Stimulated activated CD8-positive, alpha-beta memory T cell treated with anti-CD3 and anti-CD28 coated beads, Interleukin-15, amount 100 ng/mL, for 48 hours (primary cell): ENCODE data around the gene EIPR1.
"Not testable (repeated sequence)": the region's sequence is repeated elsewhere in the genome, so short reads cannot be mapped to it uniquely, and the experiment has no call there.

ENCODE experiments used
- DNase-seq, 2 donors: peaks; one replicate each; pipeline ENCODE4 v3.0.0-alpha.2; 2020; ENCODE audit warnings: low read depth in 2 of 2

The EIPR1 gene

DNA sequence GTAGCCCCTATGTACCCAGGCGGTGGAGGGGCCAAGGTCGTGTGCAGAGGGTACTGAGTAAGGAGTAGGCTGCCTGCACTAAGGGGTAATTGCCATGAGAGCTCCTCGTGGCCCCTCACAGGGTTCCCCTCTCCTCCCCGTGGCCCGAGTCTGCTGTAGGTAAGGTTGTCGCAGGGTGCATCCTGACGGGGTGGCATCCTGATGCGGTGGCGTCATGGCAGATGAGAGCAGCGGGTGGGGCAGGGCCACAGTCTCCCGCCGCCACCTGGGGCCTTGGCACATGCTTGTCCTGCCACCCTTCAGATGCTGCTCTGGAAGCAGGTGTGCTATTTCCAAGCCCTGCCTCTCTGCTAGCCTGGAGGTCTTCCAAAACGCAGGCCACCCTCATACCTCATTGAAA lies 89.7 kb downstream of the EIPR1 start:
- no peak for DNase-seq

DNA sequence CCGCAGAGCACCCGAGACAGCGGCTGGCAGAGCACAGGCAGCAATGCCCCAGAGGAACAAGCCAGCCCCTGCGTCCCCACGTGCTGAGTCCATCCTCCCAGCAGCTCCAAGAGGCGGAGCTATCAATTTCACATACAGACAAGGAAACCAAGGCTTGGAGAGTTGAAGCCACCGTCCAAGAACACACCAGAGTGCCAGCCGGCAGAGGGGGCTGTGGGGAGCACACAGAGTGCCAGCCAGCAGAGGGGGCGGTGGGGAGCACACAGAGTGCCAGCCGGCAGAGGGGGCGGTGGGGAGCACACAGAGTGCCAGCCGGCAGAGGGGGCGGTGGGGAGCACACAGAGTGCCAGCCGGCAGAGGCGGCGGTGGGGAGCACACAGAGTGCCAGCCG lies 91.0 kb downstream of the EIPR1 start:
- DNase-seq: not testable (repeated sequence)

DNA sequence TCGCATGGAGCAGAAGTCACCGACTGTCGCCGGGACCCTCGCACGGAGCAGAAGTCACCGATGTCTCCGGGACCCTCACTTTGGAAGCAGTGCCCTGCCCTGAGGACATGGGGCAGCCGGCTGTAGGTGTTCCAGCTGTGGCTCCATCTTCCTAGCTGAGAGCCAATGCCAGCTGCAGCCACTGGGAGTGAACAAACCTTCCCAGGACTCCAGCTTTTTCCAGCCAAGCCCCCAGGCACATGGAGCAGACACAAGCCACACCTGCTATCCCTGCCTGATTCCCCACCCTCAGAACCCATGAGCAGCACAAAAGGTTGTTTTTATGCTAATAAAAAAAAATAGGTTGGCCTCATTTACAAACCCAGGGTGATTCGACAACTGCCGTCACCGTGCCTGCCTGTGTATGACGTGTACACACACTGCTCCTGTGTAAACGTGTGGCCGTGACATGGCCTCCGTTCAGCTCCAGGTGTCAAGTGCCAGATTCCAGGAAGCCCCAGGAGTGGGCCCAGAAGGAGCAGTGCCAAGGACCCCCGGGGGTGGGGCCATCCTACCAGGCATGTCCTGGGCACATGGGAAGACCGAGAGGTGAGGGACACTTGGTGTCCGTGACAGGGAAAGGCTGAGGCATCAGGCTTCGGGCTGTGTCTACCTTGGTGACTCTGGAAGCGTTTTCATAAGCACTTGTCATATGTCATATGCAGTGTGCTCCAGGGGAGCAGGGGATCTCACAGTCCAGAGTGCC lies 91.5 kb downstream of the EIPR1 start:
- DNase-seq: no peak

DNA sequence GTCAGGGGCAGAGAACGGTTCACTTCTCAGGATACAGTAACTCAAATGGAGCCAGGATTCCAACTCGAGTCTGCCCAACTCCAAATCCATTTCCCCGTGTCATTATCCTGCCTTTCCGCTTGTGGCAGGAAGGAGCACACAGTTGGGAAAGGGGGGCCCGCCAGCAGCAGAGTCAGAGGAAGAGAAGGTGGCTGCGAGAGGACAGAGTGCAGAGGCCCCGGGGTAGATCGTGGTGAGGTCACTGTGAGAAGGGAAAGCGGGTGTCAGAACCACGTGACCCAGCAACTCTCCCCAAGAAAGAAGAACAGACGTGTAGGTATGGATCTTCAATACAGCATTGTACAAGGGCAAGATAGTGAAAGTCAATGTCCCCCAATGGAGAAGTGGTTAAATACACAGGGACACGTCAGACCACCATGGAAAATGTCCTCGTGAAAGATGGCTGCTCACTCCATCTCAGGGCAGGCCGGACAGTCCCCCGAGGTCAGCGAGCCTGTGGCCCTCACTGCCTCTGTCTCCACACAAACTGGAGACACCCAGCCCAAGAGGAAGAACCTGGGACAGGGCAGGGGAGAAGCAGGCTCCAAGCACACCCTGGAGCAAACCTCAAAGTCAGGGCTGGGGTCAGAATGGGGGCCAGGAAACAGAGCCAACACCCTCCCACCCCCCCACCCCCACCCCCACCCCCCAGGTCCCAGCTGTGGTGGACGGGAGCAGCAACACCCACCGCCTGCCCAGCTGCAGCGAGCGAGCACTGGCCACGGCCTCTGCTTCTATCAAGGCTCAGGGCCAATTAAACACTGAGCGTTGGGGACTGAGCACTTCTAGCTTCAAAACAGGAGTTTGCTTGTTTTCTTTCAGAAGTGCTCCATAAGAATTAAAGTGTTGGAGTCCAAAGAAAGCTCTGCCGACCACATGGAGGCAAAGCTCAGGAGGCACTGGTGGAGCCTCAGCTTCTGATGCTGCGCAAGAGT lies 92.7 kb downstream of the EIPR1 start:
- DNase-seq: no peak

DNA sequence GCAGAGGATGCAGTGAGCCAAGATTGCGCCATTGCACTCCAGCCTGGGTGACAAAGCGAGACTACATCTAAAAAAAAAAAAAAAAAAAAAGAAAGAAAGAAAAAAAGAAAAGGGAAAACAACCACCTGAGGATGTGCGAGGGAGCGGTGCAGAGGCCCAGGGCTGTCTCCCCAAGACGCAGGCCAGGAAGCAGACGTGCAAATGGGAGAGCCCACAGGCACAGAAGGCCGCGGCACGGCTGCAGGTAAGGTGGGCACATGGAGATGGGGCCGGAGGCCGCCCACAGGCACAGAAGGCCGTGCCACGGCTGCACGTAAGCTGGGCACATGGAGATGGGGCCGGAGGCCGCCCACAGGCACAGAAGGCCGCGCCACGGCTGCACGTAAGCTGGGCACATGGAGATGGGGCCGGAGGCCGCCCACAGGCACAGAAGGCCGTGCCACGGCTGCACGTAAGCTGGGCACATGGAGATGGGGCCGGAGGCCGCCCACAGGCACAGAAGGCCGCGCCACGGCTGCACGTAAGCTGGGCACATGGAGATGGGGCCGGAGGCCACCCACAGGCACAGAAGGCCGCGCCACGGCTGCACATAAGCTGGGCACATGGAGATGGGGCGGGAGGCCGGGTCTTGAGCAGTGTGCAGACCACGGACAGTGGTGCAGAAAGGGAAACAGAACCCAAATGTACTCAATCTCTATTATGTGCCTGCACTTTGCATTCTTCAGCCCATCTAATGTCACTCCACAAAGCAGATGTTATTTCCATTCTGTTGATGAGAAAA lies 93.6 kb downstream of the EIPR1 start:
- DNase-seq: not testable (repeated sequence)

DNA sequence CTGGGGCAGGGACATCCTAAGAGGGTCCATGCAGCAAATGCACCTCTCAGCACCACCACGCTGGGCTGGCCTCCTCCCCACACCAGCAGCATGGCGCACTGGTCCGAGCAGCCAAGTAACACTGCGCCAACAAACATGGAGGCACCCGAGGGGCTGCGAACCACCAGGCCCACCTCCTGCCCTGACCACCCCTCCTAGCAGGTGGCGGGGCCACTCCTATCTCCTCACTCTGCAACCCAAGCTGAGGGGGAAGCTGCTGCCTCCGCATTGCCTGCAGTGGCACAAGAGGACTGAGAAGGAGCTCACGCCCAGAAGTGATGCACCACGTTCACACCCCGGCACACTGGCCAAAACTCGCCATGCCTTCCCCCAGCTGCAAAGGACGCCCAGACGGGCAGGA lies 94.4 kb downstream of the EIPR1 start:
- no peak for DNase-seq

DNA sequence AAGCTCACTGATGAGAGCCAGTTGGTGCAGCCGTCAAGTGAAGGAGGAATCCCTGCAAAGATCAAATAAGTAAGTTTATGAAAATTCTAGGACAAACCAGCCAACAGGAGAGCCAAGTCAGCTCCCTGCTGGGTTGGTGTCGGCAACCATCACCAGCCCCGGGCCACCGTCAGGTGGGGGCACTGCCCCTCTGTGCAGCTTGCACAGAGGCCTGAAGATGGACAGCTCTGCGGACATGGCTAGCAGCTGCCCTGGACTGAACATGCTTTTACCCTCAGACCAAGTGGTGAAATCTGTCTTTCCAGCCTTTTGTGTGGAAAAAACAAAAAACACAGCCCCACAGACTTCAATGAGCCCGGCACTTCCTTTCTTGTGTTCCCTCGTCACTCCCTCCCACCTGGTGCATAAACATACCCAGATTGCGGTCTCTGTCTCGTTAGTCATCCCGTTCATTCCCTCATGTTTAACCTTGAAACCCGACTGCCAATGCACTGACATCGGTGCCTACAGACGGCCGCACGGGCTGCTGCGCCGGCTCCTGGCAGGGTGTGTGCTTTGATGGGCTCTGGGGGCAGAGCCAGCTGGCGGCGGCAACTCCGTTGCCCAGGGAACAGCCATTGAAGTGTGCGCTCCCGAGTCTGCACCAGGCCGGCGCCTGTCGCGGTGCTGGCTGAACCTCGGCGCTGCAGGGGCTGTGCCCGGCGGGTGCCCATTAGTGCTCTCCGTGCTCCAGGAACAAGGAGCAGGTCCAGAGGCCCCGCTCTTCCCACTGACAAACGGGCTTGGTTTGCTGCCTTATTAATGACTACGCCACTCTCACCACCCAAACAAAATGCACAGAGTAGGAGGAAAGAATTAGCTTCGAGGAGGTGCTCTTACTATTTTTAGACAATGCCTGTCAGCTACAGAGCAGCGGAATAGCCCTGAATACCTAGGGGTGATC lies 95.3 kb downstream of the EIPR1 start:
- no peak for DNase-seq

DNA sequence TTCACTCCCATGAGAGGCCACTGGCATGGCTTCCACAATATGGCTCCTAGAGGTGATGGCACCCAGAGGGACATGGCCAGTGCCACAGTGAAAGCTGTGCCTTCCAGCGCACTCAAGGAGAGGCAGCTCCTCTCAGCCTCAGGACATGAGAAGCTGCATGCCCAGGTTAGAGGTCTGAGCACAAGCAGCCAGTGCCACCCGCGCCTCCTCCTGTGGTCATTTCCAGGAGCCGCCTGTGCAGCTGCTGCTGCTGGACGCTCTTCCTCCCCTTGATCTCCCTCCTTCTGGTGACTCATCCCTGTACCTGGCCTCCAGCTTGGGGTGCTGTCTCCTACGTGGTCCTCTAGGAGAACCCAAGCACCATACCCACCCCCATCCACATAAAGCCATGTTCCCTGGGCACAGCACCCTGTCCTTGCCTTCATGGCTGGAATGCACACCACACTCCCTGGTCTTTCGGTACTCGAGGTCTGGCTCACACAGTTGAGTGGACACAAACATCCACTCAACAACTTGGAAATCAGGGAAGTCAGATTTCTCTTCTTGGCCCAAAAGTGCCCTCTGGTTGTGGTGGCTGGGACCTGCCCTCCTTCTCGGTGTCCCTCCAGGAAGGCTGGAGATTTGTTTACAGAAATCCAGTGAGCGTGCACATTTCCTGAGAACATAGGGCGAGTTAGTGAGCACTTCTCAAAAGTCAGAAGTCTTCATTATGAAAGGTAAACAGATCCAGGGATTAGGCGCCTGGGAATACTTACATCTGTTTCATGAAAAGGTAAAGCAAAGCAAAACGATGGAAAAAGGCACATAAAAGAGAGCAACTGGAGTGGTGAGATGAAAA lies 96.7 kb downstream of the EIPR1 start:
- no peak for DNase-seq

DNA sequence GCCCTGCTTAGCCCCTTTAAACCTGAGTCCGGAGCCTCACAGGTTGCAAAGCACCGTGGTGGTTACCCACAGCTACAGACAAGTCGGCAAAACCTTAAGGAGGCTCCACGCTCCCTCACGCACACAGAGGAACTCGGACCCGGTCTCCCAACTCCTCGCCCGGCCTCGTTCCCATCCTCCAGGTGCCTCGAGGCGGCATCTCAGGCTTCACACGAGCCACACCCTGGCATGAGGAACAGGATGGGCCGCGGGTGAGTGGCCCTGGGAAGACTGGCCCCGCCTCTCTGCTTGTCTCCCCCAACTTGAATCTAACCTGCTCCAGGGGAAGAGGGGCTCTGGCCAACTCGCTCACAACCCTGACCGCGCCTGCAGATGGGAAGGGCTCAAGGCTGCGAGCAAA lies 97.4 kb downstream of the EIPR1 start:
- no peak for DNase-seq

DNA sequence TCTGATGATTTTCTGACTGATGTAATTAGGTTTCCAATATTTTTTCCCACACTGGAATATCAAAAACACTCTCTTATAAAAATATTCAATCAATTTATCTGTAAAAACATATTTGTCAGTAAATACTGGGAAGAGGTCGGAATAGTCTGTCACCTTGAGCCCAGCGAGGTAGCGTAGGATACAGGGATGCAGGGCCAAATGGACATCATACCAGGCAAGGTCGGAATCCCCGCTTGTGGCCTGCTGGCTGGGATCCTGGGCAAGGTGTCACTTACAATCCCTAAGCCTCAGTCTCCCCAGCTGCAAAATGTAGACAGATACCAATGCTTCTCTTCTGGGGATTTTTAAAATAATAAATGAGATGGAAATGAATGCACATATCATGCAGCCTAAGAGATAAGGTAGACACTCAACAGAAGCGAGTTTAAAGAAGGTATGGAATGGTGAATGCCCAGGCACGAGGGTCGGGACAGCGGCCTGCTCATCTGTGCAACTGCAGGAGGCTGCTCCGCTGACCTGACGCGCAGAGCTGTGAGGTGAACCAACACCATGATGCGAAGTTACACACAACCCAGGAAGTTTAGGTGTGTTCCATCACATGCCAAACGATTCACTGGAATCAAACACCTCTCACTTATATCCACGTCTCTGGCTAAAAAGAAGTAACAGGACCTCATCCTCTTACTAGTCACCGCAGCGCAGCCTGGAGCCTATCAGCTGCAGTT lies 98.2 kb downstream of the EIPR1 start:
- DNase-seq: no peak

DNA sequence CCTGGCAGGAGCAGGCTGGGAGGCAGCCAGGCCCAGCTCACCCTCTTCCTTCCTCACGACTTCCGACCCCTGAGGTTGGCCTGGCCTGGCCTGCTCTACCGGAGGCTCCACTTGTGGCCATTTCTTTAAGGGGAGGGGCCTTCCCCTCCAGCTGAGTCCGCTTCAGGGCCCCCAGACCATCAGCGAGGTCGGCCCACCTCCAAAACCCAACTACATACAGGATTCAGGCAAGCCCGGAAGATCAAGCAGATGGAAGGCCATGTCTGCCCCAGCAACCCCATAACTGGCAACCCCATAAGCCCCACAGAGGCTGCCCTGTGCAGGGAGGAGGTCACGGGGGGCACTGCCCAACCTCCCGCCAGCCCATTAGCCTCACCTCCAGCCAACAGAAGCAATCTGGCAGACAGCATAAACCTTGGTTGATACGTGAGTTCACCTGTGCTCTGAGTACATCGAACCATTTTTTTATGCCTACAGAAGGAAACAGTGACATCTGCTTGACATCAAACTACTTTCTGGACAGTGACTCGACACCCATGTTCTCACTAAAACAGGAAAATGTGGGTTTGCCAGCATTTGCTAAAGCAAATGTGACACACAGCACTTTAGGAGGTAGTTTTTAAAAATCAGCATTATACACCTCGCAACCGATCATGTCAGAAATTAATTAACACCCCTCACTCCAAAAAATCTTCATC lies 98.9 kb downstream of the EIPR1 start:
- DNase-seq: no peak

DNA sequence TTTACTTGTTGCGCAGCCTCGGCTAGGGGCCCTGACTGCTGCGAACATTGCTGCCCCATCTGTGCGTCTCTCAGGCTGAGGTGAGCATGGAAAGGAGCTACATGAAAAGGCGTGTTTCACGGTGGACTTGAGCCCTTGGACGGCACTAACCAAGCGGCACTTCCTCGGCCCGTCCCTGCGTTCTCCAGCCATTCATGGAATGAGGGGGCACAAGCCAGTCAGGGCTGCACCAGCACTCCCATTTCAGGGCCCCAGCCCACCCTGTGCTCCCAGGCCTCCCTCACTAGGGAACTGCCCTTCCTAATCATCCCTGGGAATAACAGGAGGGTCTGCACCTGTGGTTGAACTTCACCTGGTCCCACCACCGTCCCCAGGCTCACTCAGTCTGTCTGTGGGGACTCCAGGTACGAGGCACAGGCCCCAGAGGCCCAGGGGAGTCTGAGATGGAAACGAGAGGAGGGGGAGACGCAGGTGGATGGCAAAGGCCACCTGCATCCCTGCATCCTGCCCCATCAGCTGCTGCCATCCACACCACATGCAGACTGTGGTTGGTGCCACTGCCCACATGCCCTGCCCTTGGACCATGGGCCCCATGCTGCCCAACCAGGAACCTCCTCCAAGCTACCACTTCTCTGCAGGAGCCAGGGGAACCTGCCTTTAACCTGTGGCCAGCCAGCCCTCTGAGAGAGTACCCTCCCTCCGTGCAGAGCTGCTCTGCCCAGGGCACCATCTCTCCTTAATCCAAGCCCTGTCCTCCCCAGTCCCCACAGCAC lies 99.7 kb downstream of the EIPR1 start:
- DNase-seq: no peak

DNA sequence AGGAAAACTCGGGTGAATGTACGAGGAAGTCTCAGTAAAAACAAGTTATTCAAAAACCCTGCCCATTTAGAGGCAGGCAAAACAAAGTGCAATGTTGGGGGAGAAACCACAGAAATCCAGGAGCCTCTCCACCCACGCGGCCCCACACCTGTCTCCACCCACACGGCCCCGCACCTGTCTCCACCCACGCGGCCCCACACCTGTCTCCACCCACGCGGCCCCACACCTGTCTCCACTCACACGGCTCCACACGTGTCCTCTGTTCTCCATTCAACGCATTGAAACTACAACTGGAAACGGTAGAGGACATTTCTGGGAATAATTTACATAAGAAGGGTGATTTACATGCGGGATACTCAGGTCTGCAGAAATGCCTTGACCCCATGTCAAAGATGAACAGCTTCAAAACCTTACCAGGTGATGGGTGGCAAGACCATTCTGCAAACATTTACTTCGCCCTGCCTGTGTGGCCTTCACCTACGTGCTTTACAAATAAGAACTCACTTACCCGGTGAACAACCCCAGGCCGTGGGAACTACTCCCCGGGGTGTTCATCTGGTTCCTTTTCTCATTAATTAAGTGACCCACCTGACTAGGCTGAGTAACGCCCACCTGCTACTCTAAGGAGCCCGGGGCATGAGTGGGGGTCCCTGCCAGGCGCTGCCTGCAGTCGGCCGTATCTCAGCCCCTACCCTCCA lies 100.4 kb downstream of the EIPR1 start:
- no peak for DNase-seq

DNA sequence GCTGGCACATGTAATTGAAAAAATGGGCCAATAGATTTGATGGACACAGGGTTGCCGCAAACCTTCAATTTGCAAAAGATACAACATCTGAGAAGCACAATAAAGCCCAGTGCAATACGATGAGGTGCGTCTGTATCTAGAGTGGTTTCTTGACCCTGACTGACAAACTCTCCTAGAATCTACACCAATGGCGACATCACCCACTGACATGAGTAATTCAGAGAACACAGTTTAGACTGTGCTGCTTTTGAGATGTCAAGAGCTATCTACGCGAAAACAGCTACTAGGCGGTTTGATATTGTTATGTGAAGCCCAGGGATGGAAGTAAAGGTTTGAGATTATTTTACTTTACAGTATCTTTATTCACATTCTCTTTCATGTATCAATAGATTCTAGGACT lies 104.9 kb downstream of the EIPR1 start:
- no peak for DNase-seq

DNA sequence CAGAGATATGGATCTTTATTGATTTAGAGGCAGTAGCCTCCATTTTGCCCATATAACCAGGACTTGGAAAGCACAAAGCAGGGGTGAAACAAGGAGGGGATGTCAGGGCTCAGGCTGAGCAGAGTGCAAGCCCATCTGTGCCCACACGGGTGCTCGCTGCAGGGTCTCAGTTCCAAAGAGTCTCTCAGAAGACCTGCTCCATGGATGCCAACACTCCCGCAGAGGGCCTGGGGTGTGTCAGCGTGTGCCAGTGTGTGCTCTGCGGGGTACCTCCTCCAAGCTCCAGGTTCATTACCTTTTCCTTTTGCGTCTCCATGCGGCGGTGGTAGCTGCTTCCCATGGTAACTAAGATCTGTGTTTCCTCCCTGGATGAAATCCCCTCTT lies 107.5 kb downstream of the EIPR1 start:
- DNase-seq: no peak

DNA sequence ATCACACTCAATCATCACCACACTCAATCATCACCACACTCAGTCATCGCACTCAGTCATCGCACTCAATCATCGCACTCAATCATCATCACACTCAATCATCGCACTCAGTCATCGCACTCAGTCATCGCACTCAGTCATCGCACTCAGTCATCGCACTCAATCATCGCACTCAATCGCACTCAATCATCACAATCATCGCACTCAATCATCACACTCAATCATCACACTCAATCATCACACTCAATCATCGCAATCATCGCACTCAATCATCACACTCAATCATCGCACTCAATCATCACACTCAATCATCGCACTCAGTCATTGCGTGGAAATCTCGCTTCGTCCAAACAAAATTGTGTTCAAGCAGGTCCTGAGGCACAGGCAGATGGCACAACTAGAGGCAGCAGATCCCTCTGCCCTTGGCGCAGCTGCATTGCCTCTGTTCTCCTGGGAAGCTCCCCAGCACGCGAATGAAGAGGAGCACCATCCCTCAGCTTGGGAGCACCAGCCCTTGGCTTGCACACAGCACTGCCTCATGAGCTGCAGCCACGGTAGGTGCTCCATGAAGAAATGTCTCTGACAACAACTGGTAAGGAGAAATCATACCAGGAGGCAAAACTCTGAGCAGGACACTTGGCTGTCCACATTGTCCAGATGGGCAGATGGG lies 108.1 kb downstream of the EIPR1 start:
- no peak for DNase-seq

DNA sequence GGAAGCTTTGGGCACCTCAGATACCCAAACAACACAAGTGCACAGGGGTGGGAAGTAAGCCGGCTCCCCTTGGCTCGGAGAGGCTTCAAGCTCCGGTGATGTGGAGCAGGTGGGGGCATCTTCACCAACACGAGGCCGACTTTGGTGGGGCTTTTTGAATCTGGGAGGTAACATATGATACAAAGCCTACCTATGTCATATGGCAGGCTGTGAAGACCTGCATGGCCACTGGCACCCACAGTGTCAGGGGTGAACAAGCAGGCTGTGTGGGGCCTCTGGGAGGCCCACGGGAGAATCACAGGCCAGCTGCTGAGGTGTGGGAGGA lies 109.0 kb downstream of the EIPR1 start:
- no peak for DNase-seq
